ENCODE data around the gene SMURF2. TPM values are rescaled to one million over a fixed set of nuclear protein-coding genes. Genes with fewer than 3 reads are reported as not detected.

The SMURF2 gene
- 10 to 100 TPM; 30.5 to 52.7 (median 44.1) TPM for total RNA-seq

GRCh38 chr17:64661976-64662773 is at the start of gene SMURF2:
Gene SMURF2 (minus strand): TSS chr17:64662307. CDS start chr17:64661880, 427 bp downstream.
- Histone ChIP-seq H3K4me1 (peaks cover 12 to 43% (median 39%) of the 10 kb centered on the region in 4 donors), H3K4me3 (peak within 1 kb of the TSS; percentile 78 to 98 (median 86)), H3K36me3 (no peaks in the 10 kb centered on the region), H3K9me3 (no peaks in the 10 kb centered on the region), H3K27ac (replicated peaks in 1 of 4) (peak within 1 kb of the TSS; percentile 89 to 98 (median 92)), H3K27me3 (no peaks in the 10 kb centered on the region)
- intact Hi-C loops (cut with DNase I), result no loop called here
- peak; percentile 94 for DNase-seq (ENCODE audit: extremely low spot score)
- WGBS, result 0% methylated on average over 2 of the region's 95 CpGs
- TF ChIP-seq CTCF (IDR thresholded peaks at IDR 0.05) (no peak), POLR2A (IDR thresholded peaks at IDR 0.05; ENCODE audit: low read depth) (peak; percentile 53), POLR2AphosphoS5 (IDR thresholded peaks at IDR 0.05) (peak; percentile 82 to 89)

- Histone ChIP-seq H3K27me3 (no peaks in the 10 kb centered on the region), H3K9me3 (no peaks in the 10 kb centered on the region), H3K4me1 (peaks cover 12 to 29% (median 25%) of the 10 kb centered on the region in 4 donors), H3K36me3 (no peaks in the 10 kb centered on the region), H3K27ac (replicated peaks in 1 of 4) (no peak overlapping the region), H3K4me3 (no peak overlapping the region)
- WGBS, result 58% methylated on average over 3 of the region's 4 CpGs
- TF ChIP-seq POLR2A (IDR thresholded peaks at IDR 0.05; ENCODE audit: low read depth), result no peak
- no peak for TF ChIP-seq POLR2AphosphoS5 (IDR thresholded peaks at IDR 0.05)
- no peak for TF ChIP-seq CTCF (IDR thresholded peaks at IDR 0.05)
- TF ChIP-seq EP300 (IDR thresholded peaks at IDR 0.05), result no peak
- no peak for DNase-seq (ENCODE audit: extremely low spot score)
- intact Hi-C loops (cut with DNase I), result no loop called here
Observed at GRCh38 chr17:64709481-64709880, 47.4 kb upstream of the SMURF2 start.

- H3K4me1 ChIP-seq, result peaks cover 12 to 29% (median 19%) of the 10 kb centered on the region in 4 donors
- no peaks in the 10 kb centered on the region for H3K9me3 ChIP-seq
- 16% methylated on average over 8 of the region's 10 CpGs for WGBS
- TF ChIP-seq POLR2AphosphoS5 (IDR thresholded peaks at IDR 0.05) (peak; percentile 64 to 80), EP300 (IDR thresholded peaks at IDR 0.05) (no peak), CTCF (IDR thresholded peaks at IDR 0.05) (no peak)
- peaks cover 0 to 3% (median 0%) of the 10 kb centered on the region in 4 donors for H3K27me3 ChIP-seq
- H3K27ac ChIP-seq (replicated peaks in 1 of 4), result peak overlapping the region; percentile 11 to 61 (median 23)
- H3K36me3 ChIP-seq, result no peaks in the 10 kb centered on the region
- no peak overlapping the region for H3K4me3 ChIP-seq
- intact Hi-C loops (cut with DNase I), result no loop called here
- peak; percentile 97 for DNase-seq (ENCODE audit: extremely low spot score)
Observed at GRCh38 chr17:64707050-64707591, 45.0 kb upstream of the SMURF2 start.

GRCh38 chr17:64706224-64707049 is 44.3 kb upstream of the SMURF2 start:
- H3K27me3 ChIP-seq, result peaks cover 0 to 3% (median 0%) of the 10 kb centered on the region in 4 donors
- WGBS, result 69% methylated on average over 8 of the region's 8 CpGs
- intact Hi-C loops (cut with DNase I), result no loop called here
- H3K36me3 ChIP-seq, result no peaks in the 10 kb centered on the region
- H3K4me1 ChIP-seq, result peaks cover 12 to 29% (median 19%) of the 10 kb centered on the region in 4 donors
- H3K4me3 ChIP-seq, result no peak overlapping the region
- no peak for DNase-seq (ENCODE audit: extremely low spot score)
- peak overlapping the region in 3 of 4 donors; percentile 11 to 48 (median 13) for H3K27ac ChIP-seq (replicated peaks in 1 of 4)
- TF ChIP-seq EP300 (IDR thresholded peaks at IDR 0.05), result no peak
- TF ChIP-seq POLR2A (IDR thresholded peaks at IDR 0.05; ENCODE audit: low read depth), result no peak
- TF ChIP-seq POLR2AphosphoS5 (IDR thresholded peaks at IDR 0.05), result no peak
- TF ChIP-seq CTCF (IDR thresholded peaks at IDR 0.05), result no peak
- H3K9me3 ChIP-seq, result no peaks in the 10 kb centered on the region

Data from esophagus muscularis mucosa (tissue), 4 donors.